Measurements from ENCODE around the gene SMCO2. TPM values are rescaled to one million over a fixed set of nuclear protein-coding genes. Genes with fewer than 3 reads are reported as not detected.

SMCO2 gene
- total RNA-seq, 1 experiment from 2014 or later, result not detected

- TF ChIP-seq RAD21 (IDR thresholded peaks at IDR 0.05; ENCODE audit: low read depth) (no peak), ELF1 (IDR thresholded peaks at IDR 0.05; ENCODE audit: borderline replicate concordance, low read depth) (no peak), ATF3 (IDR thresholded peaks at IDR 0.05) (no peak), CEBPB (IDR thresholded peaks at IDR 0.05; ENCODE audit: low read depth) (no peak)
- Histone ChIP-seq H3K27me3 (ENCODE audit: insufficient read depth, low read length) (no peaks in the 10 kb centered on the region), H3K36me3 (ENCODE audit: control insufficient read depth in 1 of 2, insufficient read depth in 2 of 2, low read length in 2 of 2) (no peaks in the 10 kb centered on the region), H3K9ac (ENCODE audit: low read length) (no peak overlapping the region), H3K4me2 (ENCODE audit: low read length) (no peak overlapping the region), H3K4me1 (ENCODE audit: control insufficient read depth in 1 of 2, insufficient read depth in 2 of 2, low read length in 2 of 2) (no peaks in the 10 kb centered on the region), H3K4me3 (replicated peaks in 1 of 2; ENCODE audit: low read depth in 1 of 2, low read length in 2 of 2) (no peak overlapping the region), H3K27ac (ENCODE audit: low read depth, low read length) (no peak overlapping the region), H2AFZ (ENCODE audit: low read depth, low read length, poor library complexity, severe bottlenecking) (no peak overlapping the region), H4K20me1 (ENCODE audit: insufficient read depth) (no peaks in the 10 kb centered on the region), H3K9me2 (ENCODE audit: insufficient read depth) (no peaks in the 10 kb centered on the region), H3K9me3 (ENCODE audit: control insufficient read depth in 1 of 2, insufficient read depth in 1 of 2, low read depth in 1 of 2, low read length in 2 of 2) (no peaks in the 10 kb centered on the region), H3K79me2 (ENCODE audit: insufficient read depth, low read length) (no peaks in the 10 kb centered on the region)
- CTCF ChIA-PET, result no interaction called here
- RAD21 ChIA-PET (ENCODE audit: low non-redundant PET in 1 of 2, low total read pairs in 2 of 2, uncharacterized antibody in 2 of 2, unreplicated experiment in 2 of 2), result no interaction called here
- BruUV-seq (replicated peaks), result no TSS peak
- no peak for ATAC-seq
- intact Hi-C loops (cut with micrococcal nuclease), result no loop called here
- POLR2A ChIA-PET, result no interaction called here
- DNase-seq (ENCODE audit: low read depth, low spot score), result no peak
These were observed 59.2 kb downstream of the SMCO2 start for GRCh38 chr12:27505761-27506160.

DNA sequence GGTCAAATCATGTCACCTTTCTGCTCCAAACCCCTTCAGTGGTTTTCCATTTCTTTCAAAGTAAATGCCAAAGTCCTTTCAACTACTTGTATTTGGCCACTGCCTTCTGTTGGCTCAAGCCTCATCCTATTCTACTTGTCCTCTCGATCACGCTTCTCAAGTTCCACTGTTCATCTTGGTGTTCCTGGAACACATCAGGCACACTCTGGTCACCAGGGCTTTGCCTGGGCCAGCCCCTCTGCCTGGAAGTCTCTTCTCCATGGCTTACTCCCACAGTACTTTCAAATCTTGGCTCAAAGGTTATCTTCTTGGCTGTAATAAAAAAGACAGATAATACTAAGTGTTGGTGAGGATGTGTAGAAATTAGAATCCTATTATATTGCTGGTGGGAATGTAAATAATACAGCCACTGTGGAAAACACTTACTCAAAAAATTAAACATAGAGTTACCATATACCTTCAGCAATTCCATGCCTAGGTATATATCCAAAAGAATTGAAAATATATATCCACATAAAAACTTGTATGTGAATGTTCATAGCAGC lies 60.2 kb downstream of the SMCO2 start:
- Histone ChIP-seq H3K4me1 (ENCODE audit: control insufficient read depth in 1 of 2, insufficient read depth in 2 of 2, low read length in 2 of 2) (no peaks in the 10 kb centered on the region), H3K9me3 (ENCODE audit: control insufficient read depth in 1 of 2, insufficient read depth in 1 of 2, low read depth in 1 of 2, low read length in 2 of 2) (no peaks in the 10 kb centered on the region), H3K9me2 (ENCODE audit: insufficient read depth) (no peaks in the 10 kb centered on the region), H3K9ac (ENCODE audit: low read length) (no peak overlapping the region), H4K20me1 (ENCODE audit: insufficient read depth) (no peaks in the 10 kb centered on the region), H3K79me2 (ENCODE audit: insufficient read depth, low read length) (no peaks in the 10 kb centered on the region), H3K4me3 (replicated peaks in 1 of 2; ENCODE audit: low read depth in 1 of 2, low read length in 2 of 2) (no peak overlapping the region), H3K27me3 (ENCODE audit: insufficient read depth, low read length) (no peaks in the 10 kb centered on the region), H3K36me3 (ENCODE audit: control insufficient read depth in 1 of 2, insufficient read depth in 2 of 2, low read length in 2 of 2) (no peaks in the 10 kb centered on the region), H3K4me2 (ENCODE audit: low read length) (no peak overlapping the region), H3K27ac (ENCODE audit: low read depth, low read length) (no peak overlapping the region), H2AFZ (ENCODE audit: low read depth, low read length, poor library complexity, severe bottlenecking) (no peak overlapping the region)
- RAD21 ChIA-PET (ENCODE audit: low non-redundant PET in 1 of 2, low total read pairs in 2 of 2, uncharacterized antibody in 2 of 2, unreplicated experiment in 2 of 2), result no interaction called here
- ATAC-seq, result no peak
- POLR2A ChIA-PET, result no interaction called here
- CTCF ChIA-PET, result no interaction called here
- intact Hi-C loops (cut with micrococcal nuclease), result no loop called here
- no TSS peak for BruUV-seq (replicated peaks)
- no peak for DNase-seq (ENCODE audit: low read depth, low spot score)
- TF ChIP-seq SRF (IDR thresholded peaks at IDR 0.05; ENCODE audit: low read depth), result no peak
- TF ChIP-seq, protein P1, sequence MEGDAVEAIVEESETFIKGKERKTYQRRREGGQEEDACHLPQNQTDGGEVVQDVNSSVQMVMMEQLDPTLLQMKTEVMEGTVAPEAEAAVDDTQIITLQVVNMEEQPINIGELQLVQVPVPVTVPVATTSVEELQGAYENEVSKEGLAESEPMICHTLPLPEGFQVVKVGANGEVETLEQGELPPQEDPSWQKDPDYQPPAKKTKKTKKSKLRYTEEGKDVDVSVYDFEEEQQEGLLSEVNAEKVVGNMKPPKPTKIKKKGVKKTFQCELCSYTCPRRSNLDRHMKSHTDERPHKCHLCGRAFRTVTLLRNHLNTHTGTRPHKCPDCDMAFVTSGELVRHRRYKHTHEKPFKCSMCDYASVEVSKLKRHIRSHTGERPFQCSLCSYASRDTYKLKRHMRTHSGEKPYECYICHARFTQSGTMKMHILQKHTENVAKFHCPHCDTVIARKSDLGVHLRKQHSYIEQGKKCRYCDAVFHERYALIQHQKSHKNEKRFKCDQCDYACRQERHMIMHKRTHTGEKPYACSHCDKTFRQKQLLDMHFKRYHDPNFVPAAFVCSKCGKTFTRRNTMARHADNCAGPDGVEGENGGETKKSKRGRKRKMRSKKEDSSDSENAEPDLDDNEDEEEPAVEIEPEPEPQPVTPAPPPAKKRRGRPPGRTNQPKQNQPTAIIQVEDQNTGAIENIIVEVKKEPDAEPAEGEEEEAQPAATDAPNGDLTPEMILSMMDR (IDR thresholded peaks at IDR 0.05 in 2 of 3, conservative IDR thresholded peaks at IDR 0.05 in 1 of 3; ENCODE audit: borderline replicate concordance in 1 of 3, insufficient read depth in 1 of 3, low read depth in 2 of 3, low read length in 2 of 3), result no peak
